Activated T-cell treated with anti-CD3 and anti-CD28 coated beads, Interleukin-2, amount 50 U/mL, for 72 hours (primary cell): Measurements from ENCODE around the gene GPBAR1. TPM values are rescaled to one million over a fixed set of nuclear protein-coding genes. Genes with fewer than 3 reads are reported as not detected.

Source experiments
- ATAC-seq, 2 donors: fragments of 150-1000 bp; cut with Tn5 transposase; replicated peaks in 1 of 2; 2 replicates each; pipeline ENCODE4 v1.10.0; 2021; ENCODE audit warnings: moderate library complexity in 2 of 2, mild to moderate bottlenecking in 1 of 2
- DNase-seq, 2 donors: peaks; one replicate each; pipeline ENCODE4 v3.0.0; 2021 to 2022; ENCODE audit warnings: mixed read lengths in 1 of 2
- H3K27ac Mint-ChIP-seq: one replicate; pipeline ENCODE4 v1.8.0; 2022; ENCODE audit warnings: mild to moderate bottlenecking, moderate library complexity, mixed read lengths
- H3K27me3 Mint-ChIP-seq: one replicate; pipeline ENCODE4 v1.8.0; 2022; ENCODE audit warnings: low read depth, mixed read lengths
- H3K36me3 Mint-ChIP-seq, 2 donors: one replicate each; pipeline ENCODE4 v1.8.0; 2022; ENCODE audit warnings: mixed read lengths in 2 of 2, mild to moderate bottlenecking in 1 of 2; ENCODE audit not compliant: insufficient read depth in 2 of 2
- H3K4me1 Mint-ChIP-seq: one replicate; pipeline ENCODE4 v1.8.0; 2022; ENCODE audit warnings: low read depth, mixed read lengths
- H3K4me3 Mint-ChIP-seq, 2 donors: one replicate each; pipeline ENCODE4 v1.8.0; 2022; ENCODE audit warnings: mild to moderate bottlenecking in 2 of 2, mixed read lengths in 2 of 2, moderate library complexity in 2 of 2
- H3K9me3 Mint-ChIP-seq, 2 donors: one replicate each; pipeline ENCODE4 v1.8.0; 2022; ENCODE audit warnings: mixed read lengths in 2 of 2
- total RNA-seq, 2 donors: library from RNA; stranded (reverse); gene quantifications; one replicate each; pipeline ENCODE4 v1.2.3, GENCODE V29; 2022

The GPBAR1 gene
- total RNA-seq, 2 donors from 2014 or later: 0.76 to 1.4 TPM

- Mint-ChIP-seq H3K36me3 (peaks cover 0 to 4% of the 10 kb centered on the region in 2 donors), H3K9me3 (no peaks in the 10 kb centered on the region), H3K4me3 (peak overlapping the region; percentile 78 to 87), H3K4me1 (peaks cover 82% of the 10 kb centered on the region), H3K27me3 (no peaks in the 10 kb centered on the region), H3K27ac (peak overlapping the region; percentile 94)
- ATAC-seq (no peak), DNase-seq (no peak)
Measured at GRCh38 chr2:218289639-218290315, 29.0 kb downstream of the GPBAR1 start.

- Mint-ChIP-seq H3K27ac (peak overlapping the region; percentile 94), H3K4me1 (peaks cover 78% of the 10 kb centered on the region), H3K27me3 (no peaks in the 10 kb centered on the region), H3K36me3 (peaks cover 0 to 4% of the 10 kb centered on the region in 2 donors), H3K4me3 (peak overlapping the region; percentile 78 to 87), H3K9me3 (no peaks in the 10 kb centered on the region)
- ATAC-seq (no peak), DNase-seq (peak; percentile 45 to 47)
Measured at GRCh38 chr2:218290316-218291261, 29.8 kb downstream of the GPBAR1 start.

GRCh38 chr2:218291318-218292047 lies 30.7 kb downstream of the GPBAR1 start:
- Mint-ChIP-seq H3K9me3 (no peaks in the 10 kb centered on the region), H3K4me1 (peaks cover 69% of the 10 kb centered on the region), H3K27ac (peak overlapping the region; percentile 94), H3K36me3 (peaks cover 0 to 4% of the 10 kb centered on the region in 2 donors), H3K27me3 (no peaks in the 10 kb centered on the region), H3K4me3 (peak overlapping the region; percentile 78 to 87)
- ATAC-seq (no peak), DNase-seq (no peak)

GRCh38 chr2:218292048-218293014 lies 31.5 kb downstream of the GPBAR1 start, which contains the start of gene TMBIM1:
TSS of gene TMBIM1 (minus strand) at chr2:218292503. CDS start at chr2:218282141, 10,362 bp downstream.
- H3K27ac Mint-ChIP-seq: peak within 1 kb of the TSS; percentile 94
- H3K9me3 Mint-ChIP-seq: no peaks in the 10 kb centered on the region
- peaks cover 61% of the 10 kb centered on the region for H3K4me1 Mint-ChIP-seq
- H3K36me3 Mint-ChIP-seq: peaks cover 0 to 4% of the 10 kb centered on the region in 2 donors
- peak; percentile 82 to 89 for DNase-seq
- H3K27me3 Mint-ChIP-seq: no peaks in the 10 kb centered on the region
- H3K4me3 Mint-ChIP-seq: peak within 1 kb of the TSS; percentile 78 to 87
- peak; percentile 92 to 94 for ATAC-seq

GRCh38 chr2:218293715-218294429 lies 33.1 kb downstream of the GPBAR1 start:
- no peaks in the 10 kb centered on the region for H3K36me3 Mint-ChIP-seq
- ATAC-seq: no peak
- DNase-seq: no peak
- H3K27me3 Mint-ChIP-seq: no peaks in the 10 kb centered on the region
- H3K4me3 Mint-ChIP-seq: peak overlapping the region in 1 of 2 donors; percentile 13
- H3K9me3 Mint-ChIP-seq: no peaks in the 10 kb centered on the region
- H3K4me1 Mint-ChIP-seq: peaks cover 45% of the 10 kb centered on the region
- no peak overlapping the region for H3K27ac Mint-ChIP-seq

- Mint-ChIP-seq H3K4me1 (peaks cover 39% of the 10 kb centered on the region), H3K27me3 (no peaks in the 10 kb centered on the region), H3K9me3 (no peaks in the 10 kb centered on the region), H3K27ac (no peak overlapping the region), H3K36me3 (no peaks in the 10 kb centered on the region), H3K4me3 (peak overlapping the region in 1 of 2 donors; percentile 7)
- ATAC-seq (no peak), DNase-seq (no peak)
Measured at GRCh38 chr2:218294430-218295022, 33.7 kb downstream of the GPBAR1 start.

- peak overlapping the region in 1 of 2 donors; percentile 7 for H3K4me3 Mint-ChIP-seq
- no peaks in the 10 kb centered on the region for H3K27me3 Mint-ChIP-seq
- peaks cover 34% of the 10 kb centered on the region for H3K4me1 Mint-ChIP-seq
- no peak for DNase-seq
- H3K27ac Mint-ChIP-seq: peak overlapping the region; percentile 31
- no peaks in the 10 kb centered on the region for H3K9me3 Mint-ChIP-seq
- ATAC-seq: no peak
- no peaks in the 10 kb centered on the region for H3K36me3 Mint-ChIP-seq
Measured at GRCh38 chr2:218295029-218295428, 34.2 kb downstream of the GPBAR1 start.

- Mint-ChIP-seq H3K4me1 (peaks cover 23% of the 10 kb centered on the region), H3K36me3 (no peaks in the 10 kb centered on the region), H3K27me3 (no peaks in the 10 kb centered on the region), H3K4me3 (no peak overlapping the region), H3K27ac (no peak overlapping the region), H3K9me3 (no peaks in the 10 kb centered on the region)
- ATAC-seq: no peak
- no peak for DNase-seq
Measured at GRCh38 chr2:218296200-218296599, 35.4 kb downstream of the GPBAR1 start.

- Mint-ChIP-seq H3K36me3 (no peaks in the 10 kb centered on the region), H3K27ac (no peak overlapping the region), H3K4me1 (peaks cover 22% of the 10 kb centered on the region), H3K9me3 (no peaks in the 10 kb centered on the region), H3K27me3 (no peaks in the 10 kb centered on the region), H3K4me3 (no peak overlapping the region)
- no peak for DNase-seq
- ATAC-seq: no peak
Measured at GRCh38 chr2:218296847-218297246, 36.0 kb downstream of the GPBAR1 start.

- ATAC-seq (no peak), DNase-seq (no peak)
- Mint-ChIP-seq H3K27me3 (no peaks in the 10 kb centered on the region), H3K27ac (no peak overlapping the region), H3K4me3 (no peak overlapping the region), H3K9me3 (no peaks in the 10 kb centered on the region), H3K36me3 (no peaks in the 10 kb centered on the region), H3K4me1 (peaks cover 16% of the 10 kb centered on the region)
Measured at GRCh38 chr2:218298314-218298875, 37.6 kb downstream of the GPBAR1 start.

- ATAC-seq (no peak), DNase-seq (no peak)
- H3K9me3 Mint-ChIP-seq: no peaks in the 10 kb centered on the region
- H3K27me3 Mint-ChIP-seq: no peaks in the 10 kb centered on the region
- no peaks in the 10 kb centered on the region for H3K36me3 Mint-ChIP-seq
- peaks cover 8% of the 10 kb centered on the region for H3K4me1 Mint-ChIP-seq
- H3K4me3 Mint-ChIP-seq: no peak overlapping the region
- H3K27ac Mint-ChIP-seq: no peak overlapping the region
Measured at GRCh38 chr2:218300141-218300540, 39.3 kb downstream of the GPBAR1 start.
